Loucy (cell line): Measurements from ENCODE around the gene CNTNAP2.

Source experiments
- CTCF ChIP-seq: fragments of 200-600 bp; sonication (generic); conservative IDR thresholded peaks from 2 replicates; pipeline ENCODE4 v1.5.1; 2014; ENCODE audit warnings: mild to moderate bottlenecking, antibody characterized with exemption, low read length
- EZH2phosphoT487 ChIP-seq: fragments of 200-600 bp; IDR thresholded peaks from 2 replicates; pipeline ENCODE4 v1.6.1; 2018; ENCODE audit warnings: antibody characterized with exemption, mild to moderate bottlenecking, moderate library complexity, borderline replicate concordance

GRCh38 chr7:146658604-146659003 is 542.0 kb downstream of the CNTNAP2 start:
- TF ChIP-seq CTCF (no peak), EZH2phosphoT487 (no peak)
